Vagina (tissue), 2 donors: ENCODE results near the gene KCNE3. TPM values are rescaled to one million over a fixed set of nuclear protein-coding genes. Genes with fewer than 3 reads are reported as not detected.

Experiments used
- DNase-seq, 2 donors: peaks; one replicate each; pipeline ENCODE4 v3.0.0-alpha.2; 2017; ENCODE audit errors: extremely low spot score in 2 of 2
- H3K27ac ChIP-seq: fragments of 200-600 bp; sonication (generic); one replicate; pipeline ENCODE4 v1.5.1; 2019
- H3K27me3 ChIP-seq: fragments of 200-600 bp; sonication (generic); one replicate; pipeline ENCODE4 v1.5.1; 2019
- H3K36me3 ChIP-seq, 2 donors: fragments of 200-600 bp; sonication (generic); one replicate each; pipeline ENCODE4 v1.5.1; 2017 to 2019
- H3K4me1 ChIP-seq: fragments of 200-600 bp; sonication (generic); one replicate; pipeline ENCODE4 v1.5.1; 2019
- H3K4me3 ChIP-seq, 2 donors: fragments of 200-600 bp; sonication (generic); 1 replicate in 1 of 2; 2 replicates in 1 of 2; pipeline ENCODE4 v1.5.1; 2016 to 2019
- H3K9me3 ChIP-seq: fragments of 200-600 bp; sonication (generic); one replicate; pipeline ENCODE4 v1.5.1; 2019
- POLR2A ChIP-seq, 2 donors: fragments of 450-650 bp; IDR thresholded peaks; one replicate each; pipeline ENCODE4 v1.6.1; 2017; ENCODE audit warnings: antibody characterized with exemption in 2 of 2, mild to moderate bottlenecking in 2 of 2, moderate library complexity in 2 of 2
- POLR2AphosphoS5 ChIP-seq, 2 donors: sonication (generic); formaldehyde crosslinking; IDR thresholded peaks; one replicate each; pipeline ENCODE4 v1.9.0; 2017; ENCODE audit warnings: antibody characterized with exemption in 2 of 2, mild to moderate bottlenecking in 2 of 2, low read depth in 1 of 2; ENCODE audit not compliant: insufficient read depth in 1 of 2
- intact Hi-C: fragments of 100-400 bp; cut with DNase I; formaldehyde crosslinking; loops from one replicate; pipeline ENCODE4 v1.15.1; 2023
- total RNA-seq: library from RNA; depleted of rRNA; stranded (reverse); fragments of >200 nt; gene quantifications from one replicate; pipeline ENCODE4 v1.2.3, GENCODE V29; 2016
- TF ChIP-seq, protein P1 (sequence below), 3 experiments: fragments of 450-650 bp in 2 of 3; fragments of 200-600 bp in 1 of 3; sonication (generic) in 1 of 3; IDR thresholded peaks; one replicate each; pipeline ENCODE4 v1.5.1; 2017 to 2019; ENCODE audit warnings: antibody characterized with exemption in 3 of 3, mild to moderate bottlenecking in 2 of 3, moderate library complexity in 2 of 3

The KCNE3 gene
- total RNA-seq, 1 donor from 2014 or later: 5.2 TPM

DNA sequence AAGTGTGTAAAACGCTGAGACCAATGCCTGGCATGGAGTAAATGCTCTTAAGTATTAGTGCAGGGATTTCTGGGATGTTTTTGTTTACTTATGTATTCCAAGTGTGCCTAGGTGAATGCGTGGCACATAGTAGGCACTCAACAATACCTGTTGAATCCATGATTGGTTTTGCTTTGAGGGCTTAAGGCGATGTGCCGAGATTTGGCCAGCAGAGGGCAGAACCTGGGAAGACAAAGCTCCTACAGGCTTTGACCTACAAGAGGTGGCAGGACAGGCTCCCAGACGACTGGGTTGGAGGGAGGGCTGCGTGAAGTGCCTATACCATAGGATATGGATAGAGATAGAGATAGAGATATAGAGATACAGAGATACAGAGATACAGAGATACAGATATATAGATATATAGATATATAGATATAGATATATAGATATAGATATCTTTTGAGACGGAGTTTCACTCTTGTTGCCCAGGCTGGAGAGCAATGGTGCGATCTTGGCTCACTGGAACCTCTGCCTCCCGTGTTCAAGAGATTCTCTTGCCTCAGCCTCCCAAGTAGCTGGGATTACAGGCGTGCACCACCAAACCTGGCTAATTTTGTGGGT, 13.9 kb downstream of the KCNE3 start:
- peaks cover 0 to 6% of the 10 kb centered on the region in 2 donors for H3K36me3 ChIP-seq
- intact Hi-C loops: loop anchor here (5.0 kb wide), 1 partner anchor 119 kb away; no protein-coding TSS in a partner anchor
- no peaks in the 10 kb centered on the region for H3K4me1 ChIP-seq
- TF ChIP-seq, protein P1, sequence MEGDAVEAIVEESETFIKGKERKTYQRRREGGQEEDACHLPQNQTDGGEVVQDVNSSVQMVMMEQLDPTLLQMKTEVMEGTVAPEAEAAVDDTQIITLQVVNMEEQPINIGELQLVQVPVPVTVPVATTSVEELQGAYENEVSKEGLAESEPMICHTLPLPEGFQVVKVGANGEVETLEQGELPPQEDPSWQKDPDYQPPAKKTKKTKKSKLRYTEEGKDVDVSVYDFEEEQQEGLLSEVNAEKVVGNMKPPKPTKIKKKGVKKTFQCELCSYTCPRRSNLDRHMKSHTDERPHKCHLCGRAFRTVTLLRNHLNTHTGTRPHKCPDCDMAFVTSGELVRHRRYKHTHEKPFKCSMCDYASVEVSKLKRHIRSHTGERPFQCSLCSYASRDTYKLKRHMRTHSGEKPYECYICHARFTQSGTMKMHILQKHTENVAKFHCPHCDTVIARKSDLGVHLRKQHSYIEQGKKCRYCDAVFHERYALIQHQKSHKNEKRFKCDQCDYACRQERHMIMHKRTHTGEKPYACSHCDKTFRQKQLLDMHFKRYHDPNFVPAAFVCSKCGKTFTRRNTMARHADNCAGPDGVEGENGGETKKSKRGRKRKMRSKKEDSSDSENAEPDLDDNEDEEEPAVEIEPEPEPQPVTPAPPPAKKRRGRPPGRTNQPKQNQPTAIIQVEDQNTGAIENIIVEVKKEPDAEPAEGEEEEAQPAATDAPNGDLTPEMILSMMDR (IDR thresholded peaks at IDR 0.05): peak; percentile 62 to 65 (median 63)
- TF ChIP-seq POLR2A (IDR thresholded peaks at IDR 0.05) (no peak), POLR2AphosphoS5 (IDR thresholded peaks at IDR 0.05; ENCODE audit: insufficient read depth in 1 of 2, low read depth in 1 of 2) (peak in 1 of 2 donors; percentile 22)
- H3K27ac ChIP-seq: no peak overlapping the region
- no peak overlapping the region for H3K4me3 ChIP-seq
- H3K27me3 ChIP-seq: no peaks in the 10 kb centered on the region
- H3K9me3 ChIP-seq: no peaks in the 10 kb centered on the region
- no peak for DNase-seq

DNA sequence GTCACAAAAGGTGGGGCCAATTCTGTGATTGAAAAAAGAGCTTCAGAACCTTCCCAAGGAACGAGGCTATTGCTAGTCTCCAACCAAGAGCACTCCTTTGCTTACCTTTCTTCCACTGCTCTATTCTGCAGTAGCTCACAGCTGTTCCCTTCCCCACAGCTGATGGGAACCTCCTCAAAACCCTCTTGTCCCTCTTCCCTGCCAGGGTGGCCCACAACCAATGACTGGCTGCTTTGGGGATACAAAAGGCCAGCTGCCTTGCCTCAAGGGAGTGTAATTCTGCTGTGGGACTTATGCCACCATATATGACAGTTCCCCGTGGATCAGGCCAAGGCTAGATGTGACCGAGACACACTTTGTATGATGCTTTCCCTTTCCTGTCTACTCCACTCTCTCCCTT, 15.0 kb downstream of the KCNE3 start:
- intact Hi-C loops: loop anchor here (5.0 kb wide), 1 partner anchor 120 kb away; no protein-coding TSS in a partner anchor
- H3K36me3 ChIP-seq: peaks cover 0 to 5% of the 10 kb centered on the region in 2 donors
- no peaks in the 10 kb centered on the region for H3K27me3 ChIP-seq
- no peak overlapping the region for H3K27ac ChIP-seq
- H3K4me1 ChIP-seq: no peaks in the 10 kb centered on the region
- H3K4me3 ChIP-seq: no peak overlapping the region
- no peaks in the 10 kb centered on the region for H3K9me3 ChIP-seq
- no peak for TF ChIP-seq POLR2A (IDR thresholded peaks at IDR 0.05)
- TF ChIP-seq, protein P1 (IDR thresholded peaks at IDR 0.05): no peak
- no peak for TF ChIP-seq POLR2AphosphoS5 (IDR thresholded peaks at IDR 0.05; ENCODE audit: insufficient read depth in 1 of 2, low read depth in 1 of 2)
- no peak for DNase-seq

DNA sequence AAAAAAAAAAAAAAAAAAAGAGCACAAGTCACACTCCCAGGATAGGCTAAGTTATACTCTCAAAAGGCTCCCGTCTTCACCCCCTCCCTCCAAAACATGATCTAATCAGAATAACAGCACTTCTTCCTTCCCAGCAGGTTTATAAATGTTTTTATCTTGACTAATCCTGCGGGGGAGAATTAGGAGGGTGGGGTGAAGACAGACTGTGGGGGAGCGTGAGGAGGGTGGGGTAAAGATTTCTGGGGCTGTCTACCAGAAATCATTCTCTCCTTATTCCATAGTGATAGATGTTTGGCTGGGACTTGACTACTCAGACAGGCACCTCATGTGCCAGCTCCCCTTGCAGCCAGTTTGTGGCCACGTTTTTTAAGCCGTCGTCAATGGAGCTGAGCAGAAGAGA, 17.0 kb downstream of the KCNE3 start:
- Histone ChIP-seq H3K4me1 (no peaks in the 10 kb centered on the region), H3K9me3 (no peaks in the 10 kb centered on the region), H3K4me3 (no peak overlapping the region), H3K36me3 (no peaks in the 10 kb centered on the region), H3K27ac (no peak overlapping the region), H3K27me3 (no peaks in the 10 kb centered on the region)
- TF ChIP-seq, protein P1 (IDR thresholded peaks at IDR 0.05): no peak
- no peak for TF ChIP-seq POLR2AphosphoS5 (IDR thresholded peaks at IDR 0.05; ENCODE audit: insufficient read depth in 1 of 2, low read depth in 1 of 2)
- no peak for TF ChIP-seq POLR2A (IDR thresholded peaks at IDR 0.05)
- no peak for DNase-seq
- intact Hi-C loops: loop anchor here (5.0 kb wide), 1 partner anchor 122 kb away; no protein-coding TSS in a partner anchor

DNA sequence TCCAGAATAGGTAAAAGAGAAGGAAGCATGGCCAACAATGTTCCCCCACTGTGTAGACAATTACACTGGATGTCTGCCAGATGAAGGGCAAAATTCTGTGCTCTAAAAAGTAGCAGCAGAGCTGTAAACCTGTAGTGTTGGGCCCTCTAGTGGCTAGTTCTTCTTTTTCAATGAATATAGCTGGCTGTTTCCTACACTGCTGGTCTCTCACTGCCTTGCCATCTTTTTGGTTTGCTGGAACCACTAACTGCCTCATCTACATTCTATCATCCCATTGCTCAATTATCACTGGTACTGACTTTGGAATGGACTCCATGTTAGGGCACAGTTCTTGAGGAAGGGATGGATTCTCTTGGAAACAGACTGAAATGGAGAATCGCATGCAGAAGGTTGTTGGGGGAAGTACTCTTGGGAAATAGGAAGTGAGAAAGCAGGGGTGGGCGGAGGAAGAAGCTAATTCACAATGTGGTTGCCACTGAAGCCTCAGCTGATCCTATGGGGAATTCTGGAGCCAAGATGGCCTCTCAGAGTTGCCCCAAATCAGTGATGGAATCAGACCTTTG, 17.9 kb downstream of the KCNE3 start:
- Histone ChIP-seq H3K36me3 (no peaks in the 10 kb centered on the region), H3K4me3 (no peak overlapping the region), H3K4me1 (peaks cover 4% of the 10 kb centered on the region), H3K27me3 (no peaks in the 10 kb centered on the region), H3K27ac (no peak overlapping the region), H3K9me3 (no peaks in the 10 kb centered on the region)
- no peak for TF ChIP-seq POLR2A (IDR thresholded peaks at IDR 0.05)
- TF ChIP-seq POLR2AphosphoS5 (IDR thresholded peaks at IDR 0.05; ENCODE audit: insufficient read depth in 1 of 2, low read depth in 1 of 2): peak in 1 of 2 donors; percentile 23
- TF ChIP-seq, protein P1 (IDR thresholded peaks at IDR 0.05): peak; percentile 76 to 84 (median 77)
- intact Hi-C loops: loop anchor here (5.0 kb wide), 2 partner anchors 62 to 192 kb away; no protein-coding TSS in a partner anchor
- no peak for DNase-seq

DNA sequence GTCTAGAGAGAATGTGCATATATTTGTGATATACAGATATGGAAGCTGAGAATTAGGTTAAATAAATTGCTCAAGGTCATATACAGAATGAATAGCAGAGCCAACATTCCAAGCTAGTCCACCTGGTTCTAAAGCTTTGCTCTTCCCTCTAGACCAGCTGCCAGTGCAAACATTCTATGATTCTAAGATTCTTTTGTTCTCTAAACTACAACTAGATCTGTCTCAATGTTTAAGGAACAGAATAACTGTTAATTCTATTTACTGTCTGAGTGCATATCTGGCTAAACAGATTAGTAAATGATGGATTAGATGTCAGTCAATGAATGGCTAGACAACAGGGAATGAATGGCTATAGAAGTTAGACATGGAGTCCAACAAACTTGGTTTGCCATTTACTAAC, 19.6 kb downstream of the KCNE3 start:
- Histone ChIP-seq H3K4me3 (no peak overlapping the region), H3K4me1 (peaks cover 21% of the 10 kb centered on the region), H3K27me3 (no peaks in the 10 kb centered on the region), H3K9me3 (no peaks in the 10 kb centered on the region), H3K27ac (no peak overlapping the region), H3K36me3 (no peaks in the 10 kb centered on the region)
- intact Hi-C loops: loop anchor here (1.0 to 5.0 kb wide), 3 partner anchors 30 to 190 kb away; no protein-coding TSS in a partner anchor
- TF ChIP-seq, protein P1 (IDR thresholded peaks at IDR 0.05): no peak
- no peak for TF ChIP-seq POLR2A (IDR thresholded peaks at IDR 0.05)
- TF ChIP-seq POLR2AphosphoS5 (IDR thresholded peaks at IDR 0.05; ENCODE audit: insufficient read depth in 1 of 2, low read depth in 1 of 2): no peak
- DNase-seq: no peak
